ENCODE measurements around the gene KCNQ5.

KCNQ5 gene

GRCh38 chr6:72683797-72684196, 61.9 kb downstream of the KCNQ5 start:
- DNase-seq: no peak

- peak; percentile 40 for DNase-seq
Observed at GRCh38 chr6:72689107-72689954, 67.5 kb downstream of the KCNQ5 start.

GRCh38 chr6:72691249-72691648, 69.4 kb downstream of the KCNQ5 start:
- no peak for DNase-seq

- no peak for DNase-seq
Observed at GRCh38 chr6:72696055-72696454, 74.2 kb downstream of the KCNQ5 start.

GRCh38 chr6:72699159-72699558, 77.3 kb downstream of the KCNQ5 start:
- DNase-seq: no peak

GRCh38 chr6:72702421-72702820, 80.6 kb downstream of the KCNQ5 start:
- no peak for DNase-seq

GRCh38 chr6:72703093-72703492, 81.2 kb downstream of the KCNQ5 start:
- no peak for DNase-seq

GRCh38 chr6:72704979-72705378, 83.1 kb downstream of the KCNQ5 start:
- DNase-seq: peak; percentile 7

GRCh38 chr6:72709431-72709830, 87.6 kb downstream of the KCNQ5 start:
- DNase-seq: peak; percentile 48

GRCh38 chr6:72711731-72712130, 89.9 kb downstream of the KCNQ5 start:
- no peak for DNase-seq

- DNase-seq: peak; percentile 27
Observed at GRCh38 chr6:72712910-72713309, 91.0 kb downstream of the KCNQ5 start.

- no peak for DNase-seq
Observed at GRCh38 chr6:72715119-72715518, 93.3 kb downstream of the KCNQ5 start.

- DNase-seq: peak; percentile 24
Observed at GRCh38 chr6:72716916-72717315, 95.1 kb downstream of the KCNQ5 start.

GRCh38 chr6:72720464-72720863, 98.6 kb downstream of the KCNQ5 start:
- DNase-seq: peak; percentile 57

- peak; percentile 4 for DNase-seq
Observed at GRCh38 chr6:72721346-72721745, 99.5 kb downstream of the KCNQ5 start.

- DNase-seq: no peak
Observed at GRCh38 chr6:72724545-72724944, 102.7 kb downstream of the KCNQ5 start.

- no peak for DNase-seq
Observed at GRCh38 chr6:72728706-72729343, 107.0 kb downstream of the KCNQ5 start.

- DNase-seq: no peak
Observed at GRCh38 chr6:72733045-72733444, 111.2 kb downstream of the KCNQ5 start.

- no peak for DNase-seq
Observed at GRCh38 chr6:72738091-72738490, 116.2 kb downstream of the KCNQ5 start.

- DNase-seq: no peak
Observed at GRCh38 chr6:72739368-72739779, 117.5 kb downstream of the KCNQ5 start.

- DNase-seq: no peak
Observed at GRCh38 chr6:72740135-72740534, 118.3 kb downstream of the KCNQ5 start.

GRCh38 chr6:72741083-72741482, 119.2 kb downstream of the KCNQ5 start:
- no peak for DNase-seq

- DNase-seq: no peak
Observed at GRCh38 chr6:72742001-72742673, 120.3 kb downstream of the KCNQ5 start.

GRCh38 chr6:72746276-72746675, 124.4 kb downstream of the KCNQ5 start:
- DNase-seq: no peak

Data from fibroblast of skin of scalp (primary cell).